Ovary (tissue), 9 donors: ENCODE results near the gene CACNA2D4. TPM values are rescaled to one million over a fixed set of nuclear protein-coding genes. Genes with fewer than 3 reads are reported as not detected.

Experiments used
- DNase-seq, 5 donors: peaks; one replicate each; pipeline ENCODE4 v3.0.0-alpha.2; 2019 to 2020
- H3K27ac ChIP-seq, 2 donors: fragments of 200-600 bp; one replicate each; pipeline versions ENCODE4 v1.5.1 to v1.8.0; 2019 to 2022
- H3K27me3 ChIP-seq: fragments of 200-600 bp; one replicate; pipeline ENCODE4 v1.8.0; 2022
- H3K36me3 ChIP-seq: fragments of 200-600 bp; sonication (generic); one replicate; pipeline ENCODE4 v1.5.1; 2019
- H3K4me1 ChIP-seq: one replicate; pipeline ENCODE4 v1.8.1; 2013; ENCODE audit warnings: mild to moderate bottlenecking, moderate library complexity; ENCODE audit not compliant: insufficient read depth
- H3K4me3 ChIP-seq: fragments of 200-600 bp; sonication (generic); one replicate; pipeline ENCODE4 v1.5.1; 2017
- H3K9me3 ChIP-seq, 2 donors: fragments of 200-600 bp in 1 of 2; sonication (generic) in 1 of 2; one replicate each; pipeline versions ENCODE4 v1.5.1 to v1.8.1; 2013 to 2019; ENCODE audit warnings: mild to moderate bottlenecking in 1 of 2, moderate library complexity in 1 of 2
- CTCF ChIP-seq, 3 donors: fragments of 450-650 bp in 2 of 3; fragments of 200-600 bp in 1 of 3; IDR thresholded peaks; one replicate each; pipeline versions ENCODE4 v1.5.1 to v1.8.0; 2016 to 2022; ENCODE audit warnings: antibody characterized with exemption in 3 of 3, mild to moderate bottlenecking in 1 of 3
- EP300 ChIP-seq: sonication (generic); formaldehyde crosslinking; IDR thresholded peaks from one replicate; pipeline ENCODE4 v1.6.1; 2017; ENCODE audit warnings: antibody characterized with exemption
- POLR2A ChIP-seq: fragments of 450-650 bp; IDR thresholded peaks from one replicate; pipeline ENCODE4 v1.6.1; 2017; ENCODE audit warnings: antibody characterized with exemption, mild to moderate bottlenecking, moderate library complexity
- WGBS, 3 donors: extraction: QIAGEN DNeasy Blood & Tissue Kit in 1 of 3; methylation state at CpG; one replicate each; pipeline versions ENCODE4 v1.1.5 to v1.1.7; 2013 to 2017; 5-methylcytosine and 5-hydroxymethylcytosine counted together
- intact Hi-C, 4 donors: fragments of 100-400 bp; cut with DNase I; formaldehyde crosslinking; loops; one replicate each; pipeline versions ENCODE4 v1.11.0 to v1.15.1; 2022 to 2023
- polyA plus RNA-seq, 2 donors: library from polyadenylated mRNA; stranded (reverse); fragments of 200-250 nt in 1 of 2; fragments of 350-450 nt in 1 of 2; fragmentation: Illumina TruSeq in 1 of 2; extraction: RNeasy Lipid Tissue Mini Kit (QIAGEN cat#74804) in 1 of 2; gene quantifications; one replicate each; pipeline ENCODE4 v1.2.3, GENCODE V29; 2013 to 2014
- total RNA-seq, 7 donors: library from RNA; depleted of rRNA in 2 of 7; stranded (reverse); fragments of >200 nt in 2 of 7; fragmentation: NEBNext Ultra II Directional in 3 of 7; extraction: Animal tissue kit (Norgen Biotek cat#: 25700) in 3 of 7; gene quantifications; one replicate each; pipeline versions ENCODE4 v1.1.0 to v1.2.4, GENCODE V29; 2016 to 2023
- donor health status: DM: no; HTN: no; CAD: no; lungs with moderate emphysema.
- donor health status: DM: no; HTN: no; CAD: no.
- donor health status: Bipolar disorder and iron deficiency.
- donor health status: DM: yes; HTN: yes; CAD: no.
- donor health status: DM: no; HTN: no; CAD: no.
- donor health status: DM: yes; HTN: yes; CAD: no.

Gene CACNA2D4
- total and polyA plus RNA-seq, 9 donors = 2.1 to 6.8 (median 3.2) TPM

- H3K36me3 ChIP-seq = no peaks in the 10 kb centered on the region
- intact Hi-C loops = no loop called here
- no peak overlapping the region for H3K27ac ChIP-seq
- DNase-seq = no peak
- no peaks in the 10 kb centered on the region for H3K4me1 ChIP-seq
- 79 to 86% (median 80%) methylated on average over 5 of the region's 5 CpGs for WGBS, 3 donors
- no peak overlapping the region for H3K4me3 ChIP-seq
- no peak for TF ChIP-seq EP300
- TF ChIP-seq CTCF (IDR thresholded peaks at IDR 0.05) = no peak
- no peak for TF ChIP-seq POLR2A
- H3K27me3 ChIP-seq = no peaks in the 10 kb centered on the region
- H3K9me3 ChIP-seq = no peaks in the 10 kb centered on the region
These were observed 39.8 kb downstream of the CACNA2D4 start for GRCh38 chr12:1878695-1879094.

- intact Hi-C loops = no loop called here
- 90 to 93% (median 92%) methylated on average over 10 of the region's 10 CpGs for WGBS, 3 donors
- no peak for TF ChIP-seq EP300
- TF ChIP-seq POLR2A = no peak
- TF ChIP-seq CTCF (IDR thresholded peaks at IDR 0.05) = no peak
- Histone ChIP-seq H3K4me1 (no peaks in the 10 kb centered on the region), H3K4me3 (no peak overlapping the region), H3K9me3 (no peaks in the 10 kb centered on the region), H3K27me3 (no peaks in the 10 kb centered on the region), H3K36me3 (no peaks in the 10 kb centered on the region), H3K27ac (no peak overlapping the region)
- DNase-seq = no peak
These were observed 40.2 kb downstream of the CACNA2D4 start for GRCh38 chr12:1878214-1878613.

GRCh38 chr12:1877169-1877878 lies 41.1 kb downstream of the CACNA2D4 start:
- Histone ChIP-seq H3K4me1 (no peaks in the 10 kb centered on the region), H3K36me3 (no peaks in the 10 kb centered on the region), H3K27me3 (no peaks in the 10 kb centered on the region), H3K4me3 (no peak overlapping the region), H3K9me3 (no peaks in the 10 kb centered on the region), H3K27ac (no peak overlapping the region)
- DNase-seq = no peak
- 78 to 86% (median 81%) methylated on average over 8 of the region's 8 CpGs for WGBS, 3 donors
- TF ChIP-seq POLR2A (no peak), EP300 (no peak), CTCF (IDR thresholded peaks at IDR 0.05) (no peak)
- intact Hi-C loops = no loop called here

- TF ChIP-seq POLR2A (no peak), EP300 (no peak), CTCF (IDR thresholded peaks at IDR 0.05) (no peak)
- intact Hi-C loops = no loop called here
- Histone ChIP-seq H3K4me1 (no peaks in the 10 kb centered on the region), H3K27me3 (no peaks in the 10 kb centered on the region), H3K9me3 (no peaks in the 10 kb centered on the region), H3K4me3 (no peak overlapping the region), H3K27ac (no peak overlapping the region), H3K36me3 (no peaks in the 10 kb centered on the region)
- 47 to 62% (median 55%) methylated on average over 3 of the region's 3 CpGs for WGBS, 3 donors
- DNase-seq = no peak
These were observed 42.4 kb downstream of the CACNA2D4 start for GRCh38 chr12:1876086-1876485.
